Globus pallidus (tissue), 1 donor: ENCODE measurements around the gene FAH.

Source experiments
- DNase-seq: peaks from one replicate; pipeline ENCODE4 v3.0.0-alpha.2; 2015; ENCODE audit warnings: low spot score

Gene FAH

GRCh38 chr15:80199869-80200268 is 47.1 kb downstream of the FAH start:
- DNase-seq, result no peak

- no peak for DNase-seq
These were observed 48.6 kb downstream of the FAH start for GRCh38 chr15:80201256-80202015.

DNA sequence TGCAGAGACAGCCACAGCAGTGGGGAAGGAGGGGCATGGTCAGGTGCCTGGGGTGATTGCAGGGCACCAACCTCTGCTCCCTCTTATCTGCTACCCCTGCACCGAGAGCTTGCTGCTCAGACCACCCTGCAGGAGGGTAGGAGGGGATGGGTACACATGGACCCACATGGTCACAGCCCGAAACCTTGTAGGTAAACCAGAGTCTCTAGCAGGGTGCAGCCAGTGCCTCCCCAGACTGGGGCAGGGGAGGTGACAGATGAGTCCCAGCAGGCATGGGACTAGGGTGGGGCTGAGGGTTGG is 49.2 kb downstream of the FAH start:
- DNase-seq, result no peak

- DNase-seq, result no peak
These were observed 50.0 kb downstream of the FAH start for GRCh38 chr15:80202641-80203360.

DNA sequence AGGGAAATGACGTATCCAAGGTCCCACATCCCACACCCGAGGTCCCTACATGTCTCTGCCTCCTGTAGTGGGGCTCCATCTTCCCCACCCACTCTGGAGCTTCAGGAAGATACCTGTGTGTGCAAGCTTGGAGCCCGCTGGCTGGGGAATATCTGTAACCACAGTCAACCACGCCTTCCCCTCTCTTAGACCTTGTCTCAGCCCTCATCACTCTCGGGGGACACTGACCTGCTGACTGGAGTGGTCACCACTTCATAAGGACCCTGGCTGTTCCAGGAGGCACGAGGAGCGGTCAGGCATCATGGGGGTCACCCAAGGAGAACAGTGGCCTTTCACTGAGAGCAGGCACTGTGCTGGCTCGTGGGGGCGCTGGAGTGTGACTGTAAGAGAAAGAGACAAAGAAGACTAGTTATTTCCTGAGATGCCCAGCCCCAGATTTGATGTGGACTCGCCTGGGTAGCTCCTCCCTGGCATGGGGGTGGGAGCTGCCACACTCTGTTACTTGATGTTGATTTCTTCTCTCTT is 50.6 kb downstream of the FAH start:
- DNase-seq, result no peak

DNA sequence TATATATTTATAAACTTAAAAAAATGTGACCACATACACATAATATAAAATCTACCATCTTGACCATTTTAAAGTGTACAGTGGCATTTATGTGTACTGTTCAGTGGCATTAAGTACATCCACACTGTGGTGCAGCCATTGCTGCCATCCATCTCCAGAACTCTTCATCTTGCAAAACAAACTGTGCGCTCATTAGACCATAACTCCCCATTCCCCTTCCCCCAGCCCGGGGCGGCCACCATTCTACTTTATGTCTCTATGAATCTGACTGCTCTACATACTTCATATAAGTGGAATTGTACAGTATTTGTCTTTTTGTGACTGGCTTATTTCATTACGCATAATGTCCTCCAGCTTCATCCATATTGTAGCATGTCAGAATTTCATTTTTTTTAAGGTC is 51.4 kb downstream of the FAH start:
- no peak for DNase-seq

DNA sequence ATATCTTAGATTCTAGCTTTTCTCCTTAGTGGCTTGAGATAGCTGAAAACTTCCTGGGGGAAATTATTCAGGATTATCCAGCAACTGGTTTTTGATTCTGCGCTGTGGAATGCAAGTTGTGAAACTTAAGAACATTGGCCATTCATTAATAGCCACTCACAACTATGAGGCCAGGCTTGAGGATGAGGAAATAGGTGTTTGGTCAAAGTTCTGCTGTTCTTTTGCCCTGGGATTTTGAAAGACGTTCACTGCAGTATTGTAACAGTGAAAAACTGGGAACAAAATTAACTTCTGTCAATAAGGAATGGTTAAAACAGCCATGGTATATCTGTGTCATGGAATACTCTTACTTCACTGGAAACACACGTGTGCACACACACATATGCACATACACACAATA is 55.1 kb downstream of the FAH start:
- no peak for DNase-seq

GRCh38 chr15:80208758-80209734 is 56.2 kb downstream of the FAH start:
- no peak for DNase-seq

DNA sequence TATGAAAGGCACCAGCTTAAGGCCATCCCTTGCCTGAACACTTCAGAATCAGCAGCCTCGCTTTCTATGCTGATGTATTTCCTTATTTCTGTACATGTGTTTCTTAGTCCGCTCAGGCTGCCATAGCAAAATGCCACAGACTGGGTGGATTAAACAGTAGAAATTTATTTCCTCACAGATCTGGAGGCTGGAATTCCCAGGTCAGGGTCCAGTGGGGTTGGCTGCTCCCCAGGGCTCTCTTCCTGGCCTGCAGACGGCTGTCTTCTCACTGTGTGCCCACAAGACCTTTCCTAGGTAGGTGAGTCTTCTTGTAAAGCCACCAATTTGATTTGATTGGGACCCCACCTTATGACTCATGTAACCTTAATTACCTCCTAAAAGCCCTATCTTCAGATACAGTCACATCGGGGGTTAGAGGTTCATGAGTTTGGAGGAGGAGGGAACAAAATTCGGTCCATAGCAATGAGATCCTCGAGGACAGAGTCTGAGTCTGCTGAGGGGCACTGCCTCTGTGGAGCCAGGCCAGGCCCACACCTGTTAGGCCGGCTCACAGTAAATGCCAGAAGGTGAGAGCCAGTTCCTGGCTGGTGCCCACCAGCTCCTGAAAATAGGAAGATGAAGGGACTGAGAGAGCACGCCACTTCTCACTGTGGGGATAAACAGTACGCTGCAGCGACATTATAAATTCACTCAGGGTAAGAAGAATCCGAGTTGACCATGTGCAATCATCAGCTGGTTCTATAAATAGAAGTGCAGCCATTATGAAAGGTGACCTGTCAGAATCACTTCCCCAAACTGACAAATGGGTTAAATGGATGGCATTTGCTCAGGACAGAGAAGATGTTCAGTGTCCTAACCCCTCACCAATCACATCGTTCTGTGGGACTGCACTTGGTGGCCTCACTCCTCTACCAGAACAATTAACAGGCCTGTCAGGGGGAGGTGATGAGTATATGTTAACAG is 58.1 kb downstream of the FAH start:
- DNase-seq, result no peak

- no peak for DNase-seq
These were observed 59.2 kb downstream of the FAH start for GRCh38 chr15:80211976-80212375.

DNA sequence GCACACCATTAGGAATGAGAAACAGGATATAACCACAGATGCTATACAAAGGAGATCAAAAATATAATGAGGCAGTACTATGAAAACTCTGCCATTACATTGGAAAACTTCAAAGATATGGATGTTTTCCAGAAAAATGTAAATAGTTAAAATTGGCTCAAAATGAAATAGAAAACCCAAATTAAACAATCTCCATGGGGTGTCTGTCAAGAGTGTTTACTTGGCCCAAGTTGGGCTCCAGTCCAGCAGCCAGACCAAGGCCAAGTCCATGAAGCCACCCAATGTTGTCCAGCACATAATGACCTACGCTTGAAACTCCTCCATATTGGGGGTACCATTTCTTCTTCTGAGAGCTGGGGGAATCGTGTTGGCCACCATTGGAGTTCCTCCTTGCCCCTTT is 62.1 kb downstream of the FAH start:
- no peak for DNase-seq

GRCh38 chr15:80216141-80216540 is 63.3 kb downstream of the FAH start:
- no peak for DNase-seq

GRCh38 chr15:80216911-80217310 is 64.1 kb downstream of the FAH start:
- DNase-seq, result no peak

DNA sequence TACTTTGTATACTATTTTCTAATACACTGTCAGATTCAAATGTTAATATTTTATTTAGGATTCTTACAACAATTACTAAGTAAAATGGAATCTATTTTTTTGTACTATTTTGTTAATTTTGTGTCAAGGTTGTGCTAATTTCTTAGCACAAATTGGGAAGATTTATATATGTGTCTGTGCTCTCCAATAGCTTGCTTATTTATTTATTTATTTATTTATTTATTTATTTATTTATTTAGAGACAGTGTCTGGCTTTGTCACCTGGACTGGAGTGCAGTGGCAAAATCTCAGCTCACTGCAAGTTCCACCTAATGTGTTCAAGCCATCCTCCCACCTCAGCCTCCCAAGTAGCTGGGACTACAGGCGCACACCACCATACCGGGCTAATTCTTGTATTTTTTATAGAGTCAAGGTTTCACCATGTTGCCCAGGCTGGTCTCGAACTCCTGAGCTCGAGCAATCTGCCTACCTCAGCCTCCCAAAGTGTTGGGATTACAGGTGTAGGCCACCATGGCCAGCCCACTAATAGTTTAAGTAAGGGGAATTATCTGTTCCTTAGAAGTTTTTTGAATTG is 64.6 kb downstream of the FAH start:
- DNase-seq, result no peak

- DNase-seq, result no peak
These were observed 67.2 kb downstream of the FAH start for GRCh38 chr15:80219955-80220354.

GRCh38 chr15:80228959-80229610 is 76.3 kb downstream of the FAH start:
- no peak for DNase-seq

- DNase-seq, result no peak
These were observed 78.6 kb downstream of the FAH start for GRCh38 chr15:80231371-80231770.

GRCh38 chr15:80233581-80233980 is 80.8 kb downstream of the FAH start:
- no peak for DNase-seq

DNA sequence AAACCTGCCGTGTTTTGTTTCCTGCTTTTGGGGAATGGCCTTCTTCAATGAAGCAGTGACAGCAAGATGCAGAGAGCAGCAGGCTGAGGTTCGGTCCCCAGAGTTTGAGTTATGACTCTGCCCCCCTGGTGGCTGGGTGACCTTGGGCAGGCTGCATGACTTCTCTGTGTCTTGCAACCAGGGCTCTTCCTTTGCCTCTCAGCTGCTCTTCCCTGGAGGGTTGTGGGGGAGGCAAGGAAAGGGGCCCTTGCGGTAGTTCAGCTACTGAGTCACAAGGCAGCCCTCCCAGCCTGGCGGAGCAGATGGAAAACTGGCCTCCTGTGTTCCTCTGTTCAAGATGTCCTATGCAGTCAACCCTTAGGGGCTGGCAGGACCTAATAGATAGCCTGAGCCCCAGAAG is 82.1 kb downstream of the FAH start:
- no peak for DNase-seq
